H1 (cell line): ENCODE measurements around the gene PDE2A. TPM values are rescaled to one million over a fixed set of nuclear protein-coding genes. Genes with fewer than 3 reads are reported as not detected.

Experiments
- CTCF ChIA-PET: fragments of 300-600 bp; sonication (Branson Sonifier 250); formaldehyde crosslinking; loops from one replicate; lab custom pipeline; 2021; ENCODE audit not compliant: partially characterized antibody; lab: Charles Lee
- POLR2A ChIA-PET: fragments of 300-600 bp; sonication (Branson Sonifier 250); formaldehyde crosslinking; loops from one replicate; lab custom pipeline; 2021; ENCODE audit warnings: inconsistent platforms; ENCODE audit not compliant: partially characterized antibody; lab: Charles Lee
- DNase-seq, 2 experiments: peaks; one replicate each; pipeline versions ENCODE4 v3.0.0 to v3.0.0-alpha.2; 2010 to 2022; ENCODE audit warnings: low spot score in 2 of 2, low read depth in 1 of 2, mixed read lengths in 1 of 2
- FAIRE-seq: peaks from 2 replicates; lab custom pipeline; 2011; peaks lifted over from hg19 to GRCh38; lab: Jason Lieb, UNC
- H2AFZ ChIP-seq: 2 replicates; pipeline ENCODE4 v1.8.1; 2012; ENCODE audit warnings: low read length, inconsistent platforms
- H2AK5ac ChIP-seq: 2 replicates; pipeline ENCODE4 v1.6.1; 2013; ENCODE audit warnings: low read depth, low read length
- H2BK120ac ChIP-seq: replicated peaks from 2 replicates; pipeline ENCODE3; 2013; ENCODE audit warnings: low read depth, low read length, inconsistent platforms
- H2BK12ac ChIP-seq: 2 replicates; pipeline ENCODE4 v1.6.1; 2013; ENCODE audit warnings: low read depth, low read length
- H2BK15ac ChIP-seq: 2 replicates; pipeline ENCODE4 v1.6.1; 2013; ENCODE audit warnings: low read length
- H2BK20ac ChIP-seq: 2 replicates; pipeline ENCODE4 v1.6.1; 2013; ENCODE audit warnings: low read length
- H2BK5ac ChIP-seq: 2 replicates; pipeline ENCODE4 v1.6.1; 2013; ENCODE audit warnings: low read depth, low read length
- H3K14ac ChIP-seq: 2 replicates; pipeline ENCODE4 v1.6.1; 2013; ENCODE audit warnings: inconsistent platforms; ENCODE audit not compliant: insufficient read length
- H3K18ac ChIP-seq: 2 replicates; pipeline ENCODE4 v1.6.1; 2013; ENCODE audit warnings: low read length; ENCODE audit errors: extremely low read depth
- H3K23ac ChIP-seq: 2 replicates; pipeline ENCODE4 v1.6.1; 2013; ENCODE audit warnings: inconsistent platforms; ENCODE audit not compliant: insufficient read length
- H3K23me2 ChIP-seq: 2 replicates; pipeline ENCODE4 v1.6.1; 2013; ENCODE audit warnings: low read depth, low read length
- H3K27ac ChIP-seq: 2 replicates; pipeline ENCODE4 v1.6.1; 2011; ENCODE audit warnings: low read depth, low read length, inconsistent platforms
- H3K27me3 ChIP-seq, 4 experiments: replicated peaks in 1 of 4; 1 replicate in 1 of 4; 2 replicates in 3 of 4; pipeline versions ENCODE4 v1.6.1 to v1.8.1; 2011 to 2013; ENCODE audit warnings: low read length in 3 of 4, mild to moderate bottlenecking in 3 of 4, inconsistent platforms in 2 of 4, mixed read lengths in 2 of 4, moderate library complexity in 1 of 4; ENCODE audit not compliant: control insufficient read depth in 3 of 4, insufficient read depth in 3 of 4; ENCODE audit errors: extremely low read depth in 1 of 4
- H3K36me3 ChIP-seq, 4 experiments: 2 replicates each; pipeline versions ENCODE4 v1.6.1 to v1.8.1; 2011 to 2013; ENCODE audit warnings: mild to moderate bottlenecking in 4 of 4, low read length in 3 of 4, moderate library complexity in 2 of 4, control low read depth in 1 of 4, inconsistent platforms in 1 of 4; ENCODE audit not compliant: insufficient read depth in 4 of 4, control insufficient read depth in 2 of 4
- H3K4ac ChIP-seq: replicated peaks from 2 replicates; pipeline ENCODE3; 2013; ENCODE audit warnings: low read length, low read depth, mixed read lengths, inconsistent platforms; ENCODE audit not compliant: insufficient read length
- H3K4me1 ChIP-seq, 4 experiments: replicated peaks in 1 of 4; 1 replicate in 1 of 4; 2 replicates in 3 of 4; pipeline versions ENCODE4 v1.6.1 to v1.8.1; 2011 to 2013; ENCODE audit warnings: low read length in 3 of 4, inconsistent platforms in 2 of 4, mixed read lengths in 1 of 4; ENCODE audit not compliant: insufficient read depth in 4 of 4, control insufficient read depth in 3 of 4
- H3K4me2 ChIP-seq, 2 experiments: 2 replicates each; pipeline versions ENCODE4 v1.6.1 to v1.8.1; 2011 to 2013; ENCODE audit warnings: low read depth in 2 of 2, low read length in 2 of 2, control low read depth in 1 of 2, inconsistent platforms in 1 of 2, mild to moderate bottlenecking in 1 of 2; ENCODE audit not compliant: insufficient read depth in 1 of 2
- H3K4me3 ChIP-seq, 4 experiments: fragments of 200-600, 300-600 bp in 1 of 4; sonication (generic), shearing (Covaris generic), sonication (Bioruptor Twin) in 1 of 4; 2 replicates each; pipeline versions ENCODE4 v1.5.1 to v1.8.1; 2011 to 2016; ENCODE audit warnings: low read length in 4 of 4, low read depth in 3 of 4, control low read depth in 2 of 4, inconsistent platforms in 2 of 4, mild to moderate bottlenecking in 2 of 4, mixed read lengths in 1 of 4, moderate library complexity in 1 of 4; ENCODE audit not compliant: insufficient read depth in 2 of 4; ENCODE audit errors: extremely low read depth in 1 of 4
- H3K56ac ChIP-seq: replicated peaks from 2 replicates; pipeline ENCODE3; 2013; ENCODE audit warnings: low read depth, mild to moderate bottlenecking, mixed read lengths, low read length, inconsistent platforms; ENCODE audit not compliant: insufficient read length
- H3K79me1 ChIP-seq: 2 replicates; pipeline ENCODE4 v1.6.1; 2013; ENCODE audit warnings: low read depth, low read length, control low read depth
- H3K79me2 ChIP-seq, 2 experiments: 2 replicates each; pipeline versions ENCODE4 v1.6.1 to v1.8.1; 2012 to 2013; ENCODE audit warnings: low read length in 2 of 2, mild to moderate bottlenecking in 2 of 2, inconsistent platforms in 1 of 2; ENCODE audit not compliant: insufficient read depth in 2 of 2, control insufficient read depth in 1 of 2
- H3K9ac ChIP-seq, 4 experiments: replicated peaks in 1 of 4; 1 replicate in 1 of 4; 2 replicates in 3 of 4; pipeline versions ENCODE4 v1.6.1 to v1.8.1; 2011 to 2013; ENCODE audit warnings: low read depth in 3 of 4, low read length in 3 of 4, control low read depth in 2 of 4, mild to moderate bottlenecking in 2 of 4, moderate library complexity in 2 of 4, inconsistent platforms in 1 of 4; ENCODE audit errors: extremely low read depth in 1 of 4
- H3K9me3 ChIP-seq, 2 experiments: 2 replicates each; pipeline versions ENCODE4 v1.6.1 to v1.8.1; 2012 to 2013; ENCODE audit warnings: mild to moderate bottlenecking in 2 of 2, moderate library complexity in 2 of 2, control low read depth in 1 of 2, inconsistent platforms in 1 of 2, low read depth in 1 of 2, low read length in 1 of 2, mixed read lengths in 1 of 2; ENCODE audit not compliant: insufficient read depth in 2 of 2
- H4K20me1 ChIP-seq, 2 experiments: replicated peaks in 1 of 2; 2 replicates each; pipeline versions ENCODE3 to v1.8.1; 2011 to 2013; ENCODE audit warnings: inconsistent platforms in 2 of 2, low read length in 2 of 2, mild to moderate bottlenecking in 1 of 2; ENCODE audit not compliant: insufficient read depth in 2 of 2, control insufficient read depth in 1 of 2
- H4K5ac ChIP-seq: 2 replicates; pipeline ENCODE4 v1.6.1; 2013; ENCODE audit warnings: low read length, low read depth, mixed read lengths, inconsistent platforms; ENCODE audit not compliant: insufficient read length
- H4K8ac ChIP-seq: 2 replicates; pipeline ENCODE4 v1.8.0; 2013; ENCODE audit warnings: mild to moderate bottlenecking, moderate library complexity, low read length, inconsistent platforms; ENCODE audit not compliant: insufficient read depth; ENCODE audit errors: extremely low read depth
- H4K91ac ChIP-seq: replicated peaks from 2 replicates; pipeline ENCODE3; 2013; ENCODE audit warnings: low read length, mixed read lengths, inconsistent platforms; ENCODE audit not compliant: insufficient read length
- ATF3 ChIP-seq: IDR thresholded peaks from 2 replicates; pipeline ENCODE4 v1.6.1; 2011; ENCODE audit warnings: low read depth, mild to moderate bottlenecking, low read length; ENCODE audit not compliant: insufficient read depth
- BCL11A ChIP-seq, 2 experiments: IDR thresholded peaks; one replicate each; pipeline ENCODE4 v1.6.1; 2011; ENCODE audit warnings: low read depth in 2 of 2, low read length in 2 of 2, mild to moderate bottlenecking in 2 of 2
- CHD1 ChIP-seq: IDR thresholded peaks from 2 replicates; pipeline ENCODE4 v1.6.1; 2012; ENCODE audit warnings: low read depth, low read length, improper control_type of control experiment
- CREB1 ChIP-seq: IDR thresholded peaks from 2 replicates; pipeline ENCODE4 v1.6.1; 2012; ENCODE audit warnings: inconsistent platforms
- CTCF ChIP-seq, 3 experiments: IDR thresholded peaks; 1 replicate in 2 of 3; 2 replicates in 1 of 3; pipeline versions ENCODE4 v1.5.1 to v1.6.1; 2011; ENCODE audit warnings: low read length in 3 of 3, mild to moderate bottlenecking in 3 of 3, inconsistent platforms in 2 of 3, low read depth in 1 of 3, moderate library complexity in 1 of 3; ENCODE audit not compliant: insufficient read depth in 1 of 3; ENCODE audit errors: control extremely low read depth in 1 of 3
- JUND ChIP-seq: IDR thresholded peaks from 2 replicates; pipeline ENCODE4 v1.6.1; 2011; ENCODE audit warnings: mild to moderate bottlenecking, improper control_type of control experiment, low read length
- KDM5A ChIP-seq: fragments of 200-600 bp; IDR thresholded peaks from 2 replicates; pipeline ENCODE4 v1.7.1; 2012; ENCODE audit warnings: mild to moderate bottlenecking, low read length, inconsistent platforms, mixed read lengths
- NRF1 ChIP-seq: IDR thresholded peaks from 2 replicates; pipeline ENCODE4 v1.6.1; 2011; ENCODE audit warnings: mild to moderate bottlenecking, low read depth, low read length, improper control_type of control experiment
- RFX5 ChIP-seq: IDR thresholded peaks from 2 replicates; pipeline ENCODE4 v1.6.1; 2011; ENCODE audit warnings: low read depth, low read length, improper control_type of control experiment, borderline replicate concordance
- WGBS, 2 experiments: shearing (Covaris generic) in 1 of 2; methylation state at CpG; one replicate each; pipeline versions ENCODE4 v1.1.6 to v1.1.7; 2013 to 2015; ENCODE audit warnings: low lambda C conversion rate in 2 of 2, mixed read lengths in 2 of 2, inconsistent platforms in 1 of 2, low coverage in 1 of 2, missing lambda C conversion rate in 1 of 2; ENCODE audit not compliant: insufficient replicate concordance in 2 of 2, insufficient coverage in 1 of 2, insufficient read length in 1 of 2; ENCODE audit errors: extremely low coverage in 1 of 2, missing lambda C conversion rate in 1 of 2; 5-methylcytosine and 5-hydroxymethylcytosine counted together
- polyA plus RNA-seq, 7 experiments: library from polyadenylated mRNA; depleted of rRNA in 3 of 7; stranded (reverse) in 5 of 7; unstranded in 2 of 7; fragments of >200 nt in 5 of 7; fragments of 200-250 nt in 2 of 7; gene quantifications; 1 replicate in 5 of 7; 2 replicates in 1 of 7; 4 replicates in 1 of 7; pipeline versions ENCODE4 v1.2.1 to v1.2.3, GENCODE V29; 2011 to 2013; ENCODE audit warnings: missing spikeins in 2 of 7, mixed read lengths in 2 of 7
- total RNA-seq: library from RNA; stranded (reverse); fragmentation: NEBNext Ultra II Directional; extraction: Animal tissue kit (Norgen Biotek cat#: 25700); gene quantifications from 2 replicates; pipeline ENCODE4 v1.2.1, GENCODE V29; 2021

PDE2A gene
- total and polyA plus RNA-seq, 2 of the 8 experiments (the other 6 are each of a cell fraction or from before 2014, with no cell fraction given), result 3.4 to 7.1 TPM

- no peak overlapping the region for H3K4me3 ChIP-seq
- H3K23me2 ChIP-seq, result no peaks in the 10 kb centered on the region
- H3K23ac ChIP-seq, result no peak overlapping the region
- ChIA-PET CTCF (interaction anchor here (0.8 to 7.5 kb wide), 8 partner anchors 39 to 132 kb away, joined by 3 to 105 read pairs (median 4); partner anchors contain the start of gene STARD10), POLR2A (interaction anchor here (0.7 to 1.5 kb wide), 2 partner anchors 11 to 16 kb away, joined by 3 read pairs; no protein-coding TSS in a partner anchor)
- DNase-seq, result peak in 1 of 2 experiments; percentile 86
- H3K9me3 ChIP-seq, result no peaks in the 10 kb centered on the region
- H2BK120ac ChIP-seq, result no peak overlapping the region
- no peaks in the 10 kb centered on the region for H3K27me3 ChIP-seq
- H3K18ac ChIP-seq, result no peak overlapping the region
- no peak overlapping the region for H3K4me2 ChIP-seq
- H3K4ac ChIP-seq, result no peak overlapping the region
- peak overlapping the region; percentile 90; the same call in 1 of the 2 replicates for H2BK5ac ChIP-seq
- H3K56ac ChIP-seq, result no peak overlapping the region
- H4K8ac ChIP-seq, result no peak overlapping the region
- H2BK15ac ChIP-seq, result no peak overlapping the region
- no peak overlapping the region for H4K5ac ChIP-seq
- no peak for FAIRE-seq
- WGBS, 2 experiments, result 86% methylated on average over 10 of the region's 10 CpGs; no CpG with 5 or more reads in 1 of the 2 experiments
- peaks cover 6 to 25% of the 10 kb centered on the region in 2 experiments for H4K20me1 ChIP-seq
- no peak overlapping the region for H4K91ac ChIP-seq
- peaks cover 0 to 9% (median 5%) of the 10 kb centered on the region in 4 experiments; a peak in 3 of 7 replicates for H3K4me1 ChIP-seq
- H3K79me2 ChIP-seq, result peaks cover 0 to 40% of the 10 kb centered on the region in 2 experiments; a peak in 2 of 4 replicates
- 0 out of 2 replicates have a peak overlapping the region, but pooled peaks have one; percentile 60 for H2BK12ac ChIP-seq
- no peak overlapping the region for H2BK20ac ChIP-seq
- H3K27ac ChIP-seq, result 0 out of 2 replicates have a peak overlapping the region, but pooled peaks have one; percentile 66
- H3K79me1 ChIP-seq, result peaks cover 19% of the 10 kb centered on the region; the same call in 1 of the 2 replicates
- no peak overlapping the region; a peak in 1 of 7 replicates for H3K9ac ChIP-seq
- no peak overlapping the region for H2AFZ ChIP-seq
- no peak overlapping the region for H2AK5ac ChIP-seq
- peaks cover 0 to 9% (median 0%) of the 10 kb centered on the region in 4 experiments; a peak in 4 of 8 replicates for H3K36me3 ChIP-seq
- H3K14ac ChIP-seq, result no peak overlapping the region
- TF ChIP-seq NRF1, result no peak
- TF ChIP-seq ATF3, result no peak
- TF ChIP-seq CREB1, result peak; percentile 97
- TF ChIP-seq BCL11A (IDR thresholded peaks at IDR 0.05; ENCODE audit: low read depth in 2 of 2, low read length in 2 of 2), result no peak
- TF ChIP-seq JUND, result no peak
- no peak for TF ChIP-seq CHD1
- TF ChIP-seq KDM5A, result no peak
- no peak for TF ChIP-seq CTCF (IDR thresholded peaks at IDR 0.05; ENCODE audit: control extremely low read depth in 1 of 3, insufficient read depth in 1 of 3, low read depth in 1 of 3, low read length in 3 of 3)
- TF ChIP-seq RFX5, result peak; percentile 99
Measured at GRCh38 chr11:72722050-72722748, 48.0 kb upstream of the PDE2A start.
